ENCODE results near the gene TCERG1.

The TCERG1 gene
- total RNA-seq: 106 to 120 (median 110) reads per million in 4 donors

- DNase-seq: peak; percentile 93 to 99 (median 95)
Measured at GRCh38 chr5:146446861-146447733, at the start of gene TCERG1. Gene TCERG1 (plus strand): TSS chr5:146447333. CDS start chr5:146447350, 17 bp downstream.

- DNase-seq: no peak
Measured at GRCh38 chr5:146398826-146399225, 48.3 kb upstream of the TCERG1 start.

- DNase-seq: no peak
Measured at GRCh38 chr5:146399481-146399880, 47.7 kb upstream of the TCERG1 start.

- no peak for DNase-seq
Measured at GRCh38 chr5:146400201-146400600, 46.9 kb upstream of the TCERG1 start.

- DNase-seq: no peak
Measured at GRCh38 chr5:146401021-146401420, 46.1 kb upstream of the TCERG1 start.

GRCh38 chr5:146402949-146403348, 44.2 kb upstream of the TCERG1 start:
- no peak for DNase-seq

GRCh38 chr5:146409054-146409671, 38.0 kb upstream of the TCERG1 start:
- DNase-seq: no peak

GRCh38 chr5:146410272-146410671, 36.9 kb upstream of the TCERG1 start:
- DNase-seq: no peak

GRCh38 chr5:146419696-146420095, 27.4 kb upstream of the TCERG1 start:
- no peak for DNase-seq

- DNase-seq: no peak
Measured at GRCh38 chr5:146425023-146425422, 22.1 kb upstream of the TCERG1 start.

- DNase-seq: no peak
Measured at GRCh38 chr5:146426305-146426704, 20.8 kb upstream of the TCERG1 start.

- peak in 1 of 5 donors; percentile 25 for DNase-seq
Measured at GRCh38 chr5:146426853-146427618, 20.1 kb upstream of the TCERG1 start.

GRCh38 chr5:146427619-146427997, 19.5 kb upstream of the TCERG1 start:
- DNase-seq: no peak

- DNase-seq: no peak
Measured at GRCh38 chr5:146428658-146429057, 18.5 kb upstream of the TCERG1 start.

- no peak for DNase-seq
Measured at GRCh38 chr5:146440353-146440752, 6.8 kb upstream of the TCERG1 start.

- DNase-seq: no peak
Measured at GRCh38 chr5:146440870-146441495, 6.2 kb upstream of the TCERG1 start.

GRCh38 chr5:146441896-146442295, 5.2 kb upstream of the TCERG1 start:
- DNase-seq: no peak

GRCh38 chr5:146447734-146448380, 724 bp downstream of the TCERG1 start:
- peak in 1 of 5 donors; percentile 56 for DNase-seq

- DNase-seq: no peak
Measured at GRCh38 chr5:146448783-146449519, 1.8 kb downstream of the TCERG1 start.

GRCh38 chr5:146450002-146450401, 2.9 kb downstream of the TCERG1 start:
- no peak for DNase-seq

- DNase-seq: no peak
Measured at GRCh38 chr5:146451411-146451810, 4.3 kb downstream of the TCERG1 start.

- DNase-seq: no peak
Measured at GRCh38 chr5:146457431-146457830, 10.3 kb downstream of the TCERG1 start.
